CD14-positive monocyte (primary cell): ENCODE measurements around the gene ADAMTS9. TPM values are rescaled to one million over a fixed set of nuclear protein-coding genes. Genes with fewer than 3 reads are reported as not detected.

Experiments used
- DNase-seq, 3 donors: peaks; one replicate each; pipeline ENCODE4 v3.0.0-alpha.2; 2011 to 2022
- H2AFZ ChIP-seq: 2 replicates; pipeline ENCODE4 v1.6.0; 2012; ENCODE audit warnings: mild to moderate bottlenecking, low read depth, low read length, inconsistent platforms; ENCODE audit not compliant: insufficient read depth, poor library complexity, severe bottlenecking
- H3K27ac ChIP-seq, 2 donors: 1 replicate in 1 of 2; 2 replicates in 1 of 2; pipeline ENCODE4 v1.5.1; 2012 to 2013; ENCODE audit warnings: low read length in 2 of 2, control low read depth in 1 of 2, inconsistent platforms in 1 of 2, low read depth in 1 of 2, mild to moderate bottlenecking in 1 of 2
- H3K27me3 ChIP-seq, 2 donors: one replicate each; pipeline versions ENCODE4 v1.6.0 to v1.6.1; 2011 to 2013; ENCODE audit warnings: low read length in 2 of 2; ENCODE audit not compliant: control insufficient read depth in 2 of 2, insufficient read depth in 2 of 2
- H3K36me3 ChIP-seq, 2 donors: replicated peaks in 1 of 2; 1 replicate in 1 of 2; 2 replicates in 1 of 2; pipeline versions ENCODE4 v1.5.1 to v1.6.1; 2012 to 2013; ENCODE audit warnings: low read length in 2 of 2, control low read depth in 1 of 2, inconsistent platforms in 1 of 2, mild to moderate bottlenecking in 1 of 2; ENCODE audit not compliant: insufficient read depth in 2 of 2, control insufficient read depth in 1 of 2
- H3K4me1 ChIP-seq, 2 donors: 1 replicate in 1 of 2; 2 replicates in 1 of 2; pipeline versions ENCODE4 v1.5.1 to v1.6.1; 2012 to 2013; ENCODE audit warnings: low read length in 2 of 2, control low read depth in 1 of 2, inconsistent platforms in 1 of 2, mild to moderate bottlenecking in 1 of 2, moderate library complexity in 1 of 2; ENCODE audit not compliant: insufficient read depth in 2 of 2, control insufficient read depth in 1 of 2
- H3K4me2 ChIP-seq: replicated peaks from 2 replicates; pipeline ENCODE3; 2012; ENCODE audit warnings: low read length, moderate library complexity, mild to moderate bottlenecking; ENCODE audit not compliant: poor library complexity, severe bottlenecking; ENCODE audit errors: extremely low read depth
- H3K4me3 ChIP-seq, 3 experiments: fragments of 200-600 bp in 1 of 3; sonication (generic) in 1 of 3; replicated peaks in 1 of 3; 1 replicate in 2 of 3; 2 replicates in 1 of 3; pipeline ENCODE4 v1.5.1; 2011 to 2013; ENCODE audit warnings: low read length in 3 of 3, mild to moderate bottlenecking in 3 of 3, control low read depth in 2 of 3, low read depth in 2 of 3, inconsistent platforms in 1 of 3, moderate library complexity in 1 of 3
- H3K79me2 ChIP-seq: 2 replicates; pipeline ENCODE4 v1.6.0; 2012; ENCODE audit warnings: mild to moderate bottlenecking, control low read depth, inconsistent platforms, low read length, moderate library complexity; ENCODE audit not compliant: insufficient read depth
- H3K9ac ChIP-seq: 2 replicates; pipeline ENCODE4 v1.6.0; 2017; ENCODE audit warnings: low read length, mild to moderate bottlenecking; ENCODE audit not compliant: insufficient read depth, poor library complexity, severe bottlenecking
- H3K9me3 ChIP-seq, 2 donors: replicated peaks in 1 of 2; 1 replicate in 1 of 2; 2 replicates in 1 of 2; pipeline versions ENCODE4 v1.5.1 to v1.6.1; 2012 to 2013; ENCODE audit warnings: low read length in 2 of 2, control low read depth in 1 of 2; ENCODE audit not compliant: control insufficient read depth in 1 of 2, insufficient read depth in 1 of 2
- H4K20me1 ChIP-seq: 2 replicates; pipeline ENCODE4 v1.6.0; 2012; ENCODE audit warnings: mild to moderate bottlenecking, low read length, control low read depth, moderate library complexity; ENCODE audit not compliant: insufficient read depth
- H3K27ac Mint-ChIP-seq, 7 donors: one replicate each; pipeline ENCODE4 v1.8.0; 2020; ENCODE audit warnings: mild to moderate bottlenecking in 7 of 7, mixed read lengths in 7 of 7, moderate library complexity in 6 of 7, inconsistent platforms in 2 of 7
- H3K27me3 Mint-ChIP-seq, 3 donors: one replicate each; pipeline ENCODE4 v1.8.0; 2021 to 2022; ENCODE audit warnings: low read depth in 3 of 3, mild to moderate bottlenecking in 3 of 3, mixed read lengths in 3 of 3, moderate library complexity in 3 of 3, inconsistent platforms in 1 of 3
- H3K36me3 Mint-ChIP-seq, 2 donors: one replicate each; pipeline ENCODE4 v1.8.0; 2020; ENCODE audit warnings: mixed read lengths in 2 of 2, inconsistent platforms in 1 of 2, mild to moderate bottlenecking in 1 of 2
- H3K4me1 Mint-ChIP-seq: one replicate; pipeline ENCODE4 v1.8.0; 2020; ENCODE audit warnings: mild to moderate bottlenecking, mixed read lengths
- H3K4me3 Mint-ChIP-seq, 2 donors: one replicate each; pipeline ENCODE4 v1.8.0; 2020; ENCODE audit warnings: mild to moderate bottlenecking in 2 of 2, mixed read lengths in 2 of 2, moderate library complexity in 1 of 2
- H3K9me3 Mint-ChIP-seq, 7 donors: one replicate each; pipeline ENCODE4 v1.8.0; 2020 to 2022; ENCODE audit warnings: mixed read lengths in 7 of 7, mild to moderate bottlenecking in 6 of 7, moderate library complexity in 6 of 7, inconsistent platforms in 2 of 7
- CTCF ChIP-seq: fragments of 200-600 bp; IDR thresholded peaks from one replicate; pipeline ENCODE4 v1.8.0; 2022; ENCODE audit warnings: antibody characterized with exemption, mild to moderate bottlenecking
- WGBS: methylation state at CpG from one replicate; pipeline ENCODE4 v1.1.5; 2013; ENCODE audit warnings: missing lambda C conversion rate; ENCODE audit not compliant: insufficient coverage; 5-methylcytosine and 5-hydroxymethylcytosine counted together
- intact Hi-C, 2 donors: fragments of 100-400 bp; cut with micrococcal nuclease; formaldehyde crosslinking; loops; one replicate each; pipeline versions ENCODE4 v1.15.0 to v1.15.1; 2023
- polyA plus RNA-seq, 3 donors: library from polyadenylated mRNA; depleted of rRNA in 1 of 3; unstranded in 2 of 3; stranded (reverse) in 1 of 3; fragments of 300-500 nt in 2 of 3; fragments of >200 nt in 1 of 3; fragmentation: Illumina TruSeq in 2 of 3; gene quantifications; 1 replicate in 2 of 3; 2 replicates in 1 of 3; pipeline ENCODE4 v1.2.3, GENCODE V29; 2012 to 2021

ADAMTS9 gene
- polyA plus RNA-seq, 3 donors, result not detected

- H3K27ac Mint-ChIP-seq, result no peak overlapping the region
- no peaks in the 10 kb centered on the region for H3K36me3 Mint-ChIP-seq
- no peaks in the 10 kb centered on the region for H3K4me1 Mint-ChIP-seq
- WGBS, result no CpG with 5 or more reads among the region's 2 CpGs
- Histone ChIP-seq H3K9me3 (no peaks in the 10 kb centered on the region), H3K27me3 (peaks cover 26 to 59% of the 10 kb centered on the region in 2 donors), H3K9ac (no peak overlapping the region), H4K20me1 (no peaks in the 10 kb centered on the region), H3K36me3 (no peaks in the 10 kb centered on the region), H3K79me2 (no peaks in the 10 kb centered on the region), H3K27ac (no peak overlapping the region), H3K4me2 (no peak overlapping the region), H3K4me3 (no peak overlapping the region), H2AFZ (no peak overlapping the region), H3K4me1 (no peaks in the 10 kb centered on the region)
- no peak for TF ChIP-seq CTCF
- peaks cover 0 to 2% (median 0%) of the 10 kb centered on the region in 7 donors for H3K9me3 Mint-ChIP-seq
- intact Hi-C loops, result no loop called here
- H3K4me3 Mint-ChIP-seq, result no peak overlapping the region
- DNase-seq, result no peak
- H3K27me3 Mint-ChIP-seq, result peaks cover 42 to 46% (median 46%) of the 10 kb centered on the region in 3 donors
These were observed 194.7 kb downstream of the ADAMTS9 start for GRCh38 chr3:64493149-64493548.

- H4K20me1 ChIP-seq, result no peaks in the 10 kb centered on the region
- no peak overlapping the region for H3K9ac ChIP-seq
- DNase-seq, result no peak
- H3K9me3 ChIP-seq, result no peaks in the 10 kb centered on the region
- H3K79me2 ChIP-seq, result no peaks in the 10 kb centered on the region
- no peak overlapping the region for H3K4me3 ChIP-seq
- no peak overlapping the region for H3K27ac ChIP-seq
- H3K9me3 Mint-ChIP-seq, result peaks cover 0 to 2% (median 0%) of the 10 kb centered on the region in 7 donors
- intact Hi-C loops, result no loop called here
- peaks cover 45 to 46% (median 45%) of the 10 kb centered on the region in 3 donors for H3K27me3 Mint-ChIP-seq
- 80% methylated on average over 1 of the region's 3 CpGs for WGBS
- H3K36me3 ChIP-seq, result no peaks in the 10 kb centered on the region
- H3K4me3 Mint-ChIP-seq, result no peak overlapping the region
- no peaks in the 10 kb centered on the region for H3K4me1 Mint-ChIP-seq
- no peak for TF ChIP-seq CTCF
- no peaks in the 10 kb centered on the region for H3K36me3 Mint-ChIP-seq
- H3K4me1 ChIP-seq, result no peaks in the 10 kb centered on the region
- H3K27me3 ChIP-seq, result peaks cover 26 to 59% of the 10 kb centered on the region in 2 donors
- no peak overlapping the region for H2AFZ ChIP-seq
- H3K27ac Mint-ChIP-seq, result no peak overlapping the region
- H3K4me2 ChIP-seq, result no peak overlapping the region
These were observed 196.0 kb downstream of the ADAMTS9 start for GRCh38 chr3:64491843-64492242.
